ENCODE data around the gene LMAN1L.

GRCh38 chr15:74869372-74869725 lies 56.7 kb downstream of the LMAN1L start:
- no peak for TF ChIP-seq CTCF (IDR thresholded peaks at IDR 0.05)
- no peak for TF ChIP-seq POLR2A (IDR thresholded peaks at IDR 0.05)

Measured in thyroid gland (tissue), 4 donors.